Motor neuron (in vitro differentiated cells): ENCODE results near the gene MPZL2. TPM values are rescaled to one million over a fixed set of nuclear protein-coding genes. Genes with fewer than 3 reads are reported as not detected.
A peak's percentile ranks its signal among the peaks of the same experiment; 100 is the strongest.

ENCODE experiments used
- ATAC-seq, 8 experiments: fragments of 200-7000 bp; cut with Tn5 transposase; replicated peaks in 6 of 8; 2 replicates each; pipeline ENCODE4 v1.8.0; 2021; ENCODE audit warnings: mild to moderate bottlenecking in 8 of 8, moderate library complexity in 8 of 8
- H3K27ac ChIP-seq, 2 donors: fragments of 250-450 bp; sonication (Bioruptor Pico); 2 replicates each; pipeline ENCODE4 v1.9.0; 2021; ENCODE audit warnings: antibody characterized with exemption in 2 of 2, mild to moderate bottlenecking in 2 of 2, moderate library complexity in 1 of 2
- H3K4me1 ChIP-seq, 2 donors: fragments of 250-450 bp; sonication (Bioruptor Pico); replicated peaks in 1 of 2; 2 replicates each; pipeline ENCODE4 v1.6.1; 2021; ENCODE audit warnings: antibody characterized with exemption in 2 of 2, mild to moderate bottlenecking in 2 of 2, moderate library complexity in 1 of 2
- H3K4me3 ChIP-seq, 5 donors: fragments of 250-450 bp; sonication (Bioruptor Pico); 2 replicates each; pipeline ENCODE4 v1.9.0; 2021; ENCODE audit warnings: antibody characterized with exemption in 5 of 5, mild to moderate bottlenecking in 5 of 5, moderate library complexity in 4 of 5
- WGBS, 10 experiments: fragments of 450-650 bp; shearing (Covaris generic); methylation state at CpG; one replicate each; pipeline ENCODE4 v1.0.0; 2022; 5-methylcytosine and 5-hydroxymethylcytosine counted together
- in situ Hi-C, 9 experiments: fragments of 400-800 bp; cut with MboI; loops; one replicate each; pipeline ENCODE4 v1.15.0; 2021; ENCODE audit warnings: low sequenced_read_pairs in 9 of 9, low pct_unique_long_range_greater_than_20kb in 2 of 9; ENCODE audit not compliant: unreplicated experiment in 9 of 9
- total RNA-seq, 8 experiments: library from RNA; unstranded; fragments of 300-600 nt; gene quantifications; 2 replicates each; pipeline versions ENCODE4 v1.2.3 to v1.2.4, GENCODE V29; 2022

The MPZL2 gene
- total RNA-seq, 8 experiments from 2014 or later: 0.29 to 51.4 (median 1.0) TPM; not detected in 2

GRCh38 chr11:118276422-118276821 is 12.3 kb upstream of the MPZL2 start:
- ATAC-seq: no peak
- H3K4me3 ChIP-seq: no peak overlapping the region
- WGBS, 10 experiments: 17 to 80% (median 60%) methylated on average over 1 of the region's 1 CpG; no CpG with 5 or more reads in 2 of the 10 experiments
- no peak overlapping the region for H3K27ac ChIP-seq
- in situ Hi-C loops: no loop called here
- no peaks in the 10 kb centered on the region for H3K4me1 ChIP-seq

- H3K4me1 ChIP-seq: no peaks in the 10 kb centered on the region
- no peak overlapping the region for H3K4me3 ChIP-seq
- WGBS, 10 experiments: 17 to 72% (median 60%) methylated on average over 1 to 4 of the region's 4 CpGs; no CpG with 5 or more reads in 1 of the 10 experiments
- in situ Hi-C loops: no loop called here
- ATAC-seq: no peak
- no peak overlapping the region for H3K27ac ChIP-seq
These were observed 11.1 kb upstream of the MPZL2 start for GRCh38 chr11:118275176-118275575.

- in situ Hi-C loops: no loop called here
- no peak for ATAC-seq
- no peak overlapping the region for H3K4me3 ChIP-seq
- no peak overlapping the region for H3K27ac ChIP-seq
- H3K4me1 ChIP-seq: no peaks in the 10 kb centered on the region
- 54 to 100% (median 89%) methylated on average over 1 to 2 of the region's 2 CpGs; no CpG with 5 or more reads in 4 of the 10 experiments for WGBS, 10 experiments
These were observed 10.1 kb upstream of the MPZL2 start for GRCh38 chr11:118274186-118274585.

DNA sequence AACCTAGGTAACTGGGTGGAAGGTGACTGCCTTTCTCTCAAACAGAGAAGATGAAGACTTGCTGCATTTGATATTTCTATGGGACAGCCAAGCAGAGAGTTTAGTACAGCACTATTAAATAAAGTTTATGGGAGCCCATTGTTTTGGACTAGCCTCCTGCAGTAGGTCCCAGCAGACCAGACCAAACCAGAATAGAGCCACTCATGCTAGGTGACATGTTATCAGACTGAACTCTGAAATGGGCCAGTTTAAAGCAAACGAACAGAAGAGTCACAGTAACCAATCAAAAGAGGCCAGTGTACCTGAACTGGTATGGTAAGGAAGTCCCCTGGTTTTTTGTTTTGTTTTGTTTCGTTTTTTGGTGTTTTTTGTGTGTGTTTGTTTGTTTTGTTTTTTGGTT is 7.9 kb upstream of the MPZL2 start:
- in situ Hi-C loops: no loop called here
- 0 to 73% (median 42%) methylated on average over 1 to 2 of the region's 2 CpGs; no CpG with 5 or more reads in 3 of the 10 experiments for WGBS, 10 experiments
- ATAC-seq: no peak

DNA sequence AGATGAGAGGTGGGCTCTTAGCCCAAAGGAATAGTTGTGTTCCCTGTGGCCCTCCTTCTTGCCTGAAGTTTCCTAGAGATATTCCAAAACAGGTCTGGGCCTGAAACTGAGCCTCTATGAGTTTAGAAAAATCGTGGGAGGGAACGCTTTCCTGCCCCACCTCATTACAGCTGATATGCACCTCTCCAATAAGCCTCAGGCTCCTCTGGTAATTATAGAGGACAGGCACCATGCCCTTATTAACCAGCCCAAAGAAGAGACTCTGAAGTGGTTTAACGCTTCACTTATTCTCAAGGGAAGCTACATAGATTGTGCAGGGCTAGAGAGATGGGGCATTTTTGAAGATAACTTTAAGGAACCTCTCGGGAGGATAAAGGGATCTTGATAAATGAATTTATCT is 3.4 kb upstream of the MPZL2 start:
- Histone ChIP-seq H3K27ac (no peak overlapping the region), H3K4me3 (no peak overlapping the region), H3K4me1 (no peaks in the 10 kb centered on the region)
- in situ Hi-C loops: no loop called here
- peak in 1 of 8 experiments; percentile 5 for ATAC-seq
- WGBS, 10 experiments: 10 to 92% (median 58%) methylated on average over 1 to 2 of the region's 4 CpGs; no CpG with 5 or more reads in 2 of the 10 experiments

More for the DNA sequence above, 7.9 kb upstream of the MPZL2 start:
- H3K27ac ChIP-seq: no peak overlapping the region
- no peak overlapping the region for H3K4me3 ChIP-seq
- no peaks in the 10 kb centered on the region for H3K4me1 ChIP-seq

GRCh38 chr11:118265954-118266353 is 1.9 kb upstream of the MPZL2 start:
- peak in 2 of 8 experiments; percentile 17 to 23 for ATAC-seq
- no peak overlapping the region for H3K27ac ChIP-seq
- WGBS, 10 experiments: 56 to 86% (median 86%) methylated on average over 1 of the region's 1 CpG; no CpG with 5 or more reads in 7 of the 10 experiments
- no peak overlapping the region for H3K4me3 ChIP-seq
- H3K4me1 ChIP-seq: no peaks in the 10 kb centered on the region
- in situ Hi-C loops: no loop called here

- H3K4me1 ChIP-seq: no peaks in the 10 kb centered on the region
- in situ Hi-C loops: no loop called here
- ATAC-seq: no peak
- no peak overlapping the region for H3K4me3 ChIP-seq
- WGBS, 10 experiments: 23 to 73% (median 51%) methylated on average over 3 to 12 of the region's 13 CpGs
- no peak overlapping the region for H3K27ac ChIP-seq
These were observed 720 bp upstream of the MPZL2 start for GRCh38 chr11:118264569-118265465.

- no peak overlapping the region for H3K4me3 ChIP-seq
- 39 to 89% (median 82%) methylated on average over 3 to 4 of the region's 4 CpGs; no CpG with 5 or more reads in 2 of the 10 experiments for WGBS, 10 experiments
- ATAC-seq: no peak
- no peak overlapping the region for H3K27ac ChIP-seq
- H3K4me1 ChIP-seq: no peaks in the 10 kb centered on the region
- in situ Hi-C loops: no loop called here
These were observed 985 bp downstream of the MPZL2 start for GRCh38 chr11:118263112-118263511.

DNA sequence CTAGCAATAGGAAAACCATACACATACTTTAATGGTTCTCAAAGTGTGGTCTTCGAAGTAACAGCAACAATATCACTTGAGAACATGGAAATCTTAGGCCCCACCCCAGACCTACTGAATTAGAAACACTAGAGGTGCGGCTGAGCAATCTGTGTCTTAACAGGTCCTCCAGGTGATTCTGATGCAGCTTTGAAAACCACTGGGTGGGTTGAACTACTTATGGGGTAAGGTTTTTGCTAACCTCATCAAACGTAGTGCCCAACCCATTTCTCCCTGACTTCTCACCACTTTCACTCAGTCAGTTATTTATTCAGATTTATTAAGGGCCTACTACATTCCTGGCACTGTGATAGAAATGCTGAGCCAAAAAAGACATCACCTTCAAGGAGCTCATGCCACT is 3.7 kb downstream of the MPZL2 start:
- Histone ChIP-seq H3K4me1 (no peaks in the 10 kb centered on the region), H3K27ac (no peak overlapping the region), H3K4me3 (no peak overlapping the region)
- no peak for ATAC-seq
- WGBS, 10 experiments: 50 to 83% (median 67%) methylated on average over 1 to 3 of the region's 3 CpGs; no CpG with 5 or more reads in 3 of the 10 experiments
- in situ Hi-C loops: no loop called here

DNA sequence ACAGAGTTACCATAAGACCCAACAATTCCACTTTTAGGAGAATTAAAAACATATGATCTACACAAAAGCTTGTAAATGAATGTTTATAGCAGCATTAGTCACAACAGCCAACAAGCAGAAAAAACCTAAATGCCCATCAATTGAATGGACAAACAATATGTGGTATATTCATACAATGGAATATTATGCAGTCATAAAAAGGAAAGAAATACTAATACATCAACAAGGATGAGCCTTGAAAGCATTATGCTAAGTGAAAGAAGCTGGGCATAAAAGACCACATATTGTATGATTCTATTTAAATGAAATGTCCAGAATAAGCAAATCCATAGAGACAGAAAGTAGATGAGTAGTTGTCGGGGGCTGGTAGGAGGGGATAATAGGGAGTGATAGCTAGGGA is 5.0 kb downstream of the MPZL2 start:
- no peak for ATAC-seq
- 55 to 100% (median 83%) methylated on average over 1 of the region's 1 CpG; no CpG with 5 or more reads in 4 of the 10 experiments for WGBS, 10 experiments

GRCh38 chr11:118258410-118258809 is 5.7 kb downstream of the MPZL2 start:
- in situ Hi-C loops: no loop called here
- Histone ChIP-seq H3K4me1 (no peaks in the 10 kb centered on the region), H3K27ac (no peak overlapping the region), H3K4me3 (no peak overlapping the region)
- 0 to 83% (median 36%) methylated on average over 1 of the region's 1 CpG; no CpG with 5 or more reads in 6 of the 10 experiments for WGBS, 10 experiments
- ATAC-seq: peak in 1 of 8 experiments; percentile 36

More for the DNA sequence above, 5.0 kb downstream of the MPZL2 start:
- no peaks in the 10 kb centered on the region for H3K4me1 ChIP-seq
- no peak overlapping the region for H3K4me3 ChIP-seq
- no peak overlapping the region for H3K27ac ChIP-seq
- in situ Hi-C loops: no loop called here

DNA sequence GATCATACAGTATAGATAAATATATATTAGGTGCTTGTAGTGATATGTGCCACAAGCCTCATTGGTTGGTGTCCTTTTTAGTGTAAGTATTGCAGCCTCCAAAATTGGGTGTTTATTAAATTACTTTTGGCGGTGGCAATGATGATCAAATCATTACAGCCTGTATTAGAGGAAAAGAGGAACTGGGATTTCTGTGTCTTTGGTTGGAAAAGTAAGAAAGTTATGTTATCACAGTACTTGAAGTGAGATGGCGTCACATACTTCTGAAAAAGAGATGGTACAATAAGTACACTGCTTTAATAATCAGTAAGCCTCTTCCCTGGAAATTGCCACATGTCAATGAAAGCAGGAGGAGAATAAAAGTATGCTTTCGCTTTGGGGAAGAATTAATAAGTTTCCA is 11.4 kb downstream of the MPZL2 start:
- in situ Hi-C loops: no loop called here
- H3K27ac ChIP-seq: no peak overlapping the region
- 54 to 100% (median 94%) methylated on average over 1 to 3 of the region's 3 CpGs; no CpG with 5 or more reads in 1 of the 10 experiments for WGBS, 10 experiments
- H3K4me1 ChIP-seq: no peaks in the 10 kb centered on the region
- H3K4me3 ChIP-seq: no peak overlapping the region
- no peak for ATAC-seq

DNA sequence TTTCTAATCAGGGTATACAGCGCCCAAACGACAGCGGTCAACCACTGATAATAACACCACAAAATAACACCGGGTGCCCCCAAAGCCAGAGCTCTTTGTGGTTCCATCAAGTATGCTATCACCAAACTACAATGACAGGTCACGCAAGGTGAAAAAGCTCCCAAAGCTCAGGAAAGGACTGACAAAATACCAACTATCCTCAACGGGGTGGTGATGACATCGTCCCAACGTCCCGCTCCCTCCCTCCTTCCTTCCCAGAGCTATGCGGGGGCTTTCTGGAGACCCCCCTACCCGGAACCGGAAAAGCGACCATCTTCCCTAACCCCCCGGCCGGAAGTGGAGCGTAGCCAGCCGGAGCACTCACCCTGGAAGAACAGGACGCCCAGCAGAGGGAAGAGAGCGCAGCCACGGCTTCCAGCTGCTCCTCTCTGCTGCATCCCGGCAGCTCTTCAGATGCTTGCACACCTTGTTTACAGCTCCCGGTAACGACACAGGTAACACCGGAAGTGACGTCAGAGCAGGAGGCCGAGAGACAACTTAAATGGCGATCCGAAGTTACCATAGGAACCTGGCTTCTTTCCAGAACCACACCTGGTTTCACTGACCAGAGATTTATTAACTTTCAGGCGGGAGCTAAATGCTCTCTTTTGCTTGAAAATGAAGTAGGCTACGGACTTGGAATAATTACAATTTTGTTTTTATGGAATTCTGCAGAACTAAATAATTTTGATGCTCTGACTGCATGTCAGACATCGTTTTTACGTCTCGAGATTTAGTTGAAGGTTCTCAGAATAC is 12.0 kb downstream of the MPZL2 start, which contains the start of gene MPZL3:
TSS of gene MPZL3 (minus strand) at position 508 of the 795 bp plus-strand sequence. CDS start at position 437, 71 bp downstream.
- ATAC-seq: peak in 4 of 8 experiments; percentile 78 to 95 (median 85)
- Histone ChIP-seq H3K27ac (no peak within 1 kb of the TSS), H3K4me1 (no peaks in the 10 kb centered on the region), H3K4me3 (peak within 1 kb of the TSS in 2 of 5 donors; percentile 19 to 36)
- in situ Hi-C loops: no loop called here
- 7 to 100% (median 49%) methylated on average over 3 to 16 of the region's 33 CpGs for WGBS, 10 experiments
